ENCODE results near the gene TPM4.
A peak's percentile ranks its signal among the peaks of the same experiment; 100 is the strongest.
"Not testable (repeated sequence)": the region's sequence is repeated elsewhere in the genome, so short reads cannot be mapped to it uniquely, and the experiment has no call there.

The TPM4 gene

DNA sequence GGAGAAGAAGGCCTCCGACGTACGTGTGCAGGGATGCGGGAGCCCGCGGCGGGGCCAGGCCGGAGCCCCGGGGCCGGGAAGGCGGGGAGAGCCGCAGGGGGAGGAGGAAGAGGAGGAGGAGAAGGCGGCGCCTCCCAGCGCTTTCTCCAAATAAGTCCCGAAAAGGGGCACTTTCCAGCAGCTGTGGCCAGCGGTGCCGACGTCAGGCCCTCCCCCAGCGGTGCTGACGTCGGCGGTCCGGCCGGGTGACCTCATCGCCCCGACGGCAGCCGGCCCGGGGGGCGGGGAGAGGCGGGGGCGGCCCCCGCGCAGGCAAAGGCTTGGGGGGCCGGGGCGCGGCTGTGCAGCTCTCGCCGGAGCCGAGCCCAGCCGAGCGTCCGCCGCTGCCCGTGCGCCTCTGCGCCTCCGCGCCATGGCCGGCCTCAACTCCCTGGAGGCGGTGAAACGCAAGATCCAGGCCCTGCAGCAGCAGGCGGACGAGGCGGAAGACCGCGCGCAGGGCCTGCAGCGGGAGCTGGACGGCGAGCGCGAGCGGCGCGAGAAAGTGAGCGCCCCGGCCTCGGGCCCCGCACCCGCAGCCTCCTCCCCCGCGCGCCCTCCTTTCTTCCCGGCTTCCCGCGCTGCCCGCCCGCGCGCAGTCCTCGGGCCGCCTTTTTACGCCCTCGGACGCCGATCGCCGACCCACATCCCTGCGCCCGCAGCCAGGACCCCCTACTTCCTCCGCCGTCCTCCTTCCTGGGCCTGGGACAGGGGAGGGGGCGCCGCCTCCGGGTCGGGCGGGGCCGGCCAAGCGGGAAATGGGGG lies at the start of gene TPM4:
Gene TPM4, plus strand, starts transcription at position 342 of the 804 bp plus-strand sequence. Its CDS starts 71 bp downstream, at position 413.
- peak; percentile 47 to 73 for DNase-seq

DNA sequence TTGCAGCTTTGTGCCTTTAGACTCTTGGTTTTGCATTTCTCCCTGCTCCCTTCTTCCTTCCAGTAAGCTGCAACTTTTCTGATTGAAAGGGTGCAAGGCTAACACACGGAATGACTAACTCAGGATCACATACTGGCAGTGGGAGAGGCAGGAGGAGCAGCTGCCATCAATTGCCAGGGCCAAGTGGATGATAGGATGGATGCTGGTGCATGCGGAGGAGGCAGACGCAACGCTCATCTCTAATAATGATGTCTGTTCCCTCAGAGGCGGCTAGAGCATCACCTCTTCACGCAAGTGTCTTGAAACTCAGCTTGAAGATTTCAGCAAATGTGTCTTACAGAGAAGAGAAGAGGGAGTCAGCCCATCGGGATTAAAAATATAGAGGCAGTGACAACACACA lies 49.5 kb upstream of the TPM4 start:
- no peak for DNase-seq

DNA sequence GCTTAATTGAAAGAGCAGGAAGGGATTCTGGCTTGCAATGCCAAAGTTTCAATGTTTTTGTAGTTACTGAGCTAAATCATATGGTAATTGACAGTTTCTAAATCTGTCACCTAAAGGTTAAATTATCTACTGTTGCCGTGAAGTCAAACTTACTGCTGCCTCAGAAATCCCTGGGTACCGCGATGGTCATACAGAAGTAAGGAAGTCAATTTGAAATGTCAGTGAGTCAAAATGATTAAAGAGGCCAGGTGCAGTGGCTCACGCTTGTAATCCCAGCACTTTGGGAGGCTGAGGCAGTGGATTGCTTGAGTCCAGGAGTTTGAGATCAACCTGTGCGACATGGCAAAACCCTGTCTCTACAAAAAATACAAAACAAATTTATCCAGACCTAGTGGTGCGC lies 48.8 kb upstream of the TPM4 start:
- no peak for DNase-seq

DNA sequence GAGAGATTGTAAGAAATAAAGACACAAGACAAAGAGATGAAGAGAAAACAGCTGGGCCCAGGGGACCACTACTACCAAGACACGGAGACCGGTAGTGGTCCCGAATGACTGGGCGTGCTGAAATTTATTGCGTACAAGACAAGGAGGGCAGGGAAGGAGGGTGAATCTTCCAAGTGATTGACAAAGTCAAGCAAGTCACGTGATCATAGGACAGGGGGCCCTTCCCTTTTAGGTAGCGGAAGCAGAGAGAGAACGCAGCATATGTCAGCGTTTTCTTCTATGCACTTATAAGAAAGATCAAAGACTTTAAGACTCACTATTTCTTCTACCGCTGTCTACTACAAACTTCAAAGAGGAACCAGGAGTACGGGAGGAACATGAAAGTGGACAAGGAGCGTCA lies 46.1 kb upstream of the TPM4 start:
- not testable (repeated sequence) for DNase-seq

- DNase-seq: no peak
Measured at GRCh38 chr19:16030964-16031871, 45.1 kb upstream of the TPM4 start.

GRCh38 chr19:16031872-16032200 lies 44.5 kb upstream of the TPM4 start:
- DNase-seq: no peak

GRCh38 chr19:16032509-16033135 lies 43.7 kb upstream of the TPM4 start:
- DNase-seq: no peak

DNA sequence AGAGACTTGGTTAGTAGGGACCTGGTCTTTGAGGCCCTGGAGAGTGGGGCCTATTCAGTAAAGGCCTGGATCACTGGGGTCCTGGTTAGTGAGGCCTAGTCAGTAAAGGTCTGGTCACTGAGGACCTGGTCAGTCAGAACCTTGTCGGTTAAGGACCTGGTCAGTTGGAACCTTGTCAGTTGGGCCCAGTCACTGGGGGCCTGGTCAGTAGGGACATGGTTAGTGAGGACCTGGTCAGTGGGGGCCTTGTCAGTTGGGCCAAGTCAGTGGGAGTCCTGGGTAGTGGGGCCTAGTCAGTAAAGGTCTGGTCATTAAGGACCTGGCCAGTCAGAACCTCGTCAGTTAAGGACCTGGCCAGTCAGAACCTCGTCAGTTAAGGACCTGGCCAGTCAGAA lies 43.2 kb upstream of the TPM4 start:
- DNase-seq: no peak

- DNase-seq: no peak
Measured at GRCh38 chr19:16033721-16034120, 42.6 kb upstream of the TPM4 start.

GRCh38 chr19:16034180-16034579 lies 42.1 kb upstream of the TPM4 start:
- DNase-seq: no peak

DNA sequence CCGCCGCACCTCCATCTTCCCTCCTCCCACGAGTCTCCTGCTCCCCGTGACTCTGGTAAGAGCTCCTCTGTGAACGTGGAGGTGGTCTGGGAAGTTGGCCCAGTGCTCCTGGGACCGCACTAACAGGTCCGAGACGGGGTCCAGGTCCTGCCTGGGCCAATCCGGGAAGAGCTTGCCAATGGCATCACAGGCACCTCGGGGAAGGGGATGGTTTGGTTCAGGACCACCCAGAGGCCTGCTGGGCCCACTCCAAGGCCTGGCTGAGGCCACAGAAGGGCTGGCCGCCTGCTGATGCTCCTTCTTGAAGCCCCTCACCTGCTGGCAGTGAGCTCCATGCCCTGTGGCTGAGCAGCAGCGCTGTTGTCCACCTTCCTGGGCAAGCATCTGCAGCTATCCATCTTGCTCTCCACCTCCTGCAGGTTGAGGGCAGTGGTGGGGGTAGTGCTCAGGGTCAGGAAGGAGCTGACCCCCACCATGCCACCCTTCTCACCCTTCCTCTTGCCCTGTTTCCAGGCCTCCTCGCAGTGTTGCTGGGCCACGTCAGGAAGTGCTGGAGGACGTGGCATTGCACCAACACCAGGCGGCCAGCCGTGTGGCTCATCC lies 41.2 kb upstream of the TPM4 start:
- no peak for DNase-seq

GRCh38 chr19:16035601-16036297 lies 40.5 kb upstream of the TPM4 start:
- DNase-seq: no peak

DNA sequence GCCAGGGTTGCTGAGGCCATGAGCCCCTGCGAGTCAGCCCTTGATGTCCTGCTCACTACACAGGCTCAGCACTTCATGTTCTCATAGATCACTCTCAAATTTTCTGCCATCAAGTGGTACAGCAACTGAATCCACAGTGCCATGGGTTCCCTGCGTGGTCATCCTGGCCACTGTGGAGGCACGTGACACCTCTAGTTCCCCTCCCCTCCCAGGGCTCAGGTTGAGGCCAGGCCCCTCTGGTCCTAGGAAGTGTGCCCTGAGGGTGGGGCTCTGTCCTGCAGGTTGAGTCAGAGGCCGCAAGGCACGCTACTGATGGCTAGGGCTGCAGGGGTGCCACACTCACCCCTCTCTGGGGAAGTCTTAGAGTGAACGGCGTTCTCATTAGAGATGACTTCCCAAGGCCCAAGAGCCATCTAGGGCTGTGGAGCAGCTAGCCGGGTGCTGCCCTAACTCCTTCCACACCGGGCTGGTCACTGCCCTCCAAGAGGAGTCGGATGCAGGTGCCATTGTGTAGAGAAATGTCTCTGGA lies 39.8 kb upstream of the TPM4 start:
- no peak for DNase-seq

DNA sequence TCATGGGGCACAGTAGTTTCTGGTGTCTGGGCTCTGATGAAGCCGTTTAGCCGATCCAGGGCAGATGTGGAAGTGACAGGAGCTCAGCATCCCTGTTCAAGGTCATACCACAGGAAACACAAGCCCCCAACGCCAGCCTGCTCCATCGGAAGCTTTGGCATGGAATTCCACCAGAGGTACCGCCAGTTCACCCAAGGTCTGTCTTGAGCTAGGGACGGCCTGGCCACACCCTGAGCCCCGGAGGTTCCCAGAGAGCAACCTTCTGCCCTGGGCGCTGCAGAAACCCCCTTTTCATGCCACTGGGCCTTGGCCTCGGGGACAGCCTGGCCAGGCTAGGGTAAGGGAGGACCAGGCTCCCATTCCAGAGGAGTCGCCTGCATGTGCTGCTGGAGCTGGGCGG lies 39.4 kb upstream of the TPM4 start:
- DNase-seq: no peak

DNA sequence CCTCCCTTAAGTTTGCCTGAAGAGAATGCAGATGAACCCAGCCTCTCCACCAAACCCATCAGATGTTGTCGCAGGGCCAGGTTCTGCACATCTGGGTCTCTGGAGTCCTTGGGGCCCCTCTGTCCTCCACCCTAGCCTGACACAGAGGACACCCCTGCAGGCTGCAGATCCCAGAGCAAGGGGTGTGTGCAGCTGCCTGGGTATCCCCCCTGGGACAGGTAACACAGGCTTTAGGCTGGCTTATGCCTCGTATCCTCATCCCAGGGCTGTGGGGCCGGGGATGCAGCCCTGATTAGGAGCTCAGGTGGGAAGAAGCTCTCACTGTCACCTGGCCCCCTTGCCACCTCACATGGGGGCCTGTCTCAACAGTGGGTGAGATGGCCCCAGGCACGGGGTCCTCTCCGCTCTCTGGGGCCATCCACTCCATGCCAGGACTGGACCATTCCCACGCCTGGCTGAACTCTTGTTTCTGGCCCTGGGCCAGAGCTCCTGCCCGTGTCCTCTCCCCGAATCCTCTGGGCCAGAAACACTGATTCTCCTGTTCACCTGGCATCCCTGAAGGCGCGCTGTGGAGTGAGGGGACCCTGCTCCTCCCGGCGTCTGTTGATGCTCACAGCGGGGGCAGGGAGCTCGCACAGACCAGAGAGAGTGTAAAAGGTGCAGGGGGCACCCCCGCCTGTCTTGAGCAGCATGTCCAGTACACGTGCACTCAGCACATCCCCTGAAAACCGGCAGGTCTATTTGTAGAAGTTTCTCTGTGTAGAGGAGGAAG lies 38.7 kb upstream of the TPM4 start:
- no peak for DNase-seq

DNA sequence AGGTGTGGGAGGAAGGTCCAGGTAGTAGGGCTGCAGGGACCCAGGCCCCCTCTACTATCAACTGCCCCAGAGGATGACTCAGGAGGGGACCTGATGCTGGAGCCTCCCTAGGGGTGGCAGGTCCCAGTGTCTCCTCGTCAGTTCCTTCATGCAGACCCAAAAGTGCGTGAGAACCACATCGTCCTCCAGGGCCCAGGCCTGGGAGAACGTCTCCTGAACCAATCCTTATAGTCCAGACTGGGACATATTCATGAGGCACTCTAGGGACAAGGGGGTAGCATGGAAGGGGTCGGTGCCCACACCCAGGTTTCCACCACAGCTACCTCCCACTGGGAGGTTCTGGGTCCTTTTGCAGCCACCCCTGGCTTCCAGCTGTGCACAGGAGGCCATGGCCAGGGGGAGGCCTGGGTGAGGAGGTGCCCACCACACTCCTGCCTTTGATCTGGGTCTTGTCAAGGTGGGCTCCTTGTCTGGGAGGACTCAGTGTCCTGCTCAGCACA lies 38.0 kb upstream of the TPM4 start:
- no peak for DNase-seq

DNA sequence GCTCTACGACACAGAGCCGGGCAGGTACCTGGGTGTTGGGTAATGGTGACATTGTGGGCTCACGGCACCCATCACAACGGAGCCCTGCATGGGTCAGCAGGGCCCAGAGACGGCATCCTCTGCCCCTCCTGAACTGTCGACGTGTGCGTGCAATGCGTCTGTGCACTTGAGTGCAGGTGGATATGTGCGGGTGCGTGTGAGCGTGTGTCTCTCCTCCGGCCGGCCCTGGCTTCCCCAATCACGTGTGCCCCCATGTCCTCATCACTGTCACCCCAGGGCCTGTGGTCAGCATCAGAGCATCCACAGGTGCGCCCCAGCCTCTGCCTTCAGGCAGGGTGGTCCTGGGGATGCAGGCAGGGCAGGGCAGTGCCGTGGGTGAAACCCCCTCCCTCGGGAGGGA lies 37.2 kb upstream of the TPM4 start:
- no peak for DNase-seq

- no peak for DNase-seq
Measured at GRCh38 chr19:16039545-16039944, 36.8 kb upstream of the TPM4 start.

DNA sequence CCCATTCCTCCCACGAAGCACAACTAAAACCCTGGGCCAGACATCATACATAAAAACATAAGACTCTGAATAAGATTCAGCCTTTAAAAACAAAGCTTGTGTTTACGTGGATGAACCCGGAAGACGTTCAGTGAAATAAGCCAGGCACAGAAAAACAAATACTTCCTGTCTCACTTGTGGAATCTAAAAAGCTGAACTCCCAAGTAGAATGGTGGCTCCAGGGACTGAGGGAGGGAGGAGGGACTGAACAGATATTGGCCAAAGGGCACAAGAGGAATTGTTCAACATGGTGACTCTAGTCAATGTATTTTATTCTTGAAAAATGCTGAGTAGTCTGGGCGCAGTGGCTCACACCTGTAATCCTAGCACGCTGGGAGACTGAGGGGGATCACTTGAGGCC lies 35.7 kb upstream of the TPM4 start:
- DNase-seq: no peak

- DNase-seq: peak; percentile 43 to 69
Measured at GRCh38 chr19:16041299-16041990, 34.9 kb upstream of the TPM4 start.

GRCh38 chr19:16041991-16042386 lies 34.3 kb upstream of the TPM4 start:
- DNase-seq: no peak

Data from NCI-H2081 (cell line).